HepG2 (cell line): ENCODE results near the gene LEAP2. TPM values are rescaled to one million over a fixed set of nuclear protein-coding genes. Genes with fewer than 3 reads are reported as not detected.
A peak's percentile ranks its signal among the peaks of the same experiment; 100 is the strongest.

ENCODE experiments used
- DNMT1 ChIP-seq: sonication (generic); formaldehyde crosslinking; IDR thresholded peaks from 2 replicates; pipeline ENCODE4 v1.5.1; 2020; ENCODE audit warnings: mild to moderate bottlenecking, missing genetic modification reagents
- FOSL2 ChIP-seq: sonication (generic); formaldehyde crosslinking; IDR thresholded peaks from 2 replicates; pipeline ENCODE4 v1.4.0; 2020; ENCODE audit warnings: missing genetic modification reagents
- KAT8 ChIP-seq: IDR thresholded peaks from 2 replicates; pipeline ENCODE4 v1.6.1; 2016; ENCODE audit warnings: missing genetic modification reagents, missing compliant biosample characterization
- MED1 ChIP-seq: sonication (generic); formaldehyde crosslinking; IDR thresholded peaks from 2 replicates; pipeline ENCODE4 v1.4.0; 2020; ENCODE audit warnings: missing genetic modification reagents
- POLR2AphosphoS5 ChIP-seq: IDR thresholded peaks from 2 replicates; pipeline ENCODE4 v1.6.1; 2012; ENCODE audit warnings: low read depth, low read length
- PRDM15 ChIP-seq: sonication (generic); formaldehyde crosslinking; IDR thresholded peaks from 2 replicates; pipeline ENCODE4 v1.4.0; 2020; ENCODE audit warnings: missing genetic modification reagents
- SMYD3 ChIP-seq: sonication (generic); formaldehyde crosslinking; IDR thresholded peaks from 2 replicates; pipeline ENCODE4 v1.8.1; 2023; ENCODE audit warnings: mild to moderate bottlenecking, missing genetic modification reagents
- SP5 ChIP-seq: IDR thresholded peaks from 2 replicates; pipeline ENCODE4 v1.6.1; 2016; ENCODE audit warnings: low read depth, borderline replicate concordance
- ZIK1 ChIP-seq: sonication (generic); formaldehyde crosslinking; IDR thresholded peaks from 2 replicates; pipeline ENCODE4 v1.5.0; 2020; ENCODE audit warnings: mild to moderate bottlenecking, low read depth, missing genetic modification reagents, borderline replicate concordance
- ZNF12 ChIP-seq: sonication (generic); formaldehyde crosslinking; IDR thresholded peaks from 2 replicates; pipeline ENCODE4 v1.5.0; 2020; ENCODE audit warnings: missing genetic modification reagents
- ZNF253 ChIP-seq: sonication (generic); formaldehyde crosslinking; IDR thresholded peaks from 2 replicates; pipeline ENCODE4 v1.8.0; 2022; ENCODE audit warnings: mild to moderate bottlenecking, missing genetic modification reagents, borderline replicate concordance
- ZNF274 ChIP-seq: sonication (generic); formaldehyde crosslinking; IDR thresholded peaks from 2 replicates; pipeline ENCODE4 v1.5.1; 2020; ENCODE audit warnings: mild to moderate bottlenecking, missing genetic modification reagents
- ZNF280B ChIP-seq: sonication (generic); formaldehyde crosslinking; IDR thresholded peaks from 2 replicates; pipeline ENCODE4 v1.5.0; 2020; ENCODE audit warnings: missing genetic modification reagents, mild to moderate bottlenecking, borderline replicate concordance
- ZNF33A ChIP-seq: sonication (generic); formaldehyde crosslinking; IDR thresholded peaks from 2 replicates; pipeline ENCODE4 v1.5.1; 2020; ENCODE audit warnings: missing genetic modification reagents, mild to moderate bottlenecking, moderate library complexity, borderline replicate concordance
- ZNF563 ChIP-seq: sonication (generic); formaldehyde crosslinking; IDR thresholded peaks from 2 replicates; pipeline ENCODE4 v1.8.0; 2022; ENCODE audit warnings: mild to moderate bottlenecking, moderate library complexity, missing genetic modification reagents
- ZNF614 ChIP-seq: IDR thresholded peaks from 2 replicates; pipeline ENCODE4 v1.6.1; 2018; ENCODE audit warnings: missing biosample characterization, missing genetic modification reagents, inconsistent platforms, borderline replicate concordance
- ZNF710 ChIP-seq: sonication (generic); formaldehyde crosslinking; IDR thresholded peaks from 2 replicates; pipeline ENCODE4 v1.5.0; 2020; ENCODE audit warnings: mild to moderate bottlenecking, missing genetic modification reagents, borderline replicate concordance
- ZNF740 ChIP-seq: sonication (generic); formaldehyde crosslinking; IDR thresholded peaks from 2 replicates; pipeline ENCODE4 v1.4.0; 2020; ENCODE audit warnings: missing genetic modification reagents
- ZSCAN25 ChIP-seq: sonication (generic); formaldehyde crosslinking; IDR thresholded peaks from 2 replicates; pipeline ENCODE4 v1.8.0; 2022; ENCODE audit warnings: mild to moderate bottlenecking, missing genetic modification reagents
- polyA plus RNA-seq, 8 experiments: library from polyadenylated mRNA; depleted of rRNA in 3 of 8; stranded (reverse) in 7 of 8; unstranded in 1 of 8; fragments of >200 nt; fragmentation: Illumina TruSeq in 4 of 8; extraction: Trizol in 4 of 8; gene quantifications; 2 replicates each; pipeline versions ENCODE4 v1.2.1 to v1.2.3, GENCODE V29; 2011 to 2016; ENCODE audit warnings: low read depth in 4 of 8, missing spikeins in 1 of 8, mixed read lengths in 1 of 8; ENCODE audit not compliant: insufficient read depth in 1 of 8
- total RNA-seq, 5 experiments: library from RNA; depleted of rRNA; stranded (reverse); fragments of >200 nt; fragmentation: Illumina TruSeq; extraction: Trizol; gene quantifications; 2 replicates each; pipeline ENCODE4 v1.2.3, GENCODE V29; 2016; ENCODE audit warnings: low read depth in 1 of 5
- TF ChIP-seq, protein P1 (sequence below): IDR thresholded peaks from 2 replicates; pipeline ENCODE4 v1.6.1; 2016; ENCODE audit warnings: low read depth, control low read depth

LEAP2 gene
- total and polyA plus RNA-seq, 2 of the 13 experiments (the other 11 are each of a cell fraction or from before 2014, with no cell fraction given), result 23.9 to 51.9 TPM

DNA sequence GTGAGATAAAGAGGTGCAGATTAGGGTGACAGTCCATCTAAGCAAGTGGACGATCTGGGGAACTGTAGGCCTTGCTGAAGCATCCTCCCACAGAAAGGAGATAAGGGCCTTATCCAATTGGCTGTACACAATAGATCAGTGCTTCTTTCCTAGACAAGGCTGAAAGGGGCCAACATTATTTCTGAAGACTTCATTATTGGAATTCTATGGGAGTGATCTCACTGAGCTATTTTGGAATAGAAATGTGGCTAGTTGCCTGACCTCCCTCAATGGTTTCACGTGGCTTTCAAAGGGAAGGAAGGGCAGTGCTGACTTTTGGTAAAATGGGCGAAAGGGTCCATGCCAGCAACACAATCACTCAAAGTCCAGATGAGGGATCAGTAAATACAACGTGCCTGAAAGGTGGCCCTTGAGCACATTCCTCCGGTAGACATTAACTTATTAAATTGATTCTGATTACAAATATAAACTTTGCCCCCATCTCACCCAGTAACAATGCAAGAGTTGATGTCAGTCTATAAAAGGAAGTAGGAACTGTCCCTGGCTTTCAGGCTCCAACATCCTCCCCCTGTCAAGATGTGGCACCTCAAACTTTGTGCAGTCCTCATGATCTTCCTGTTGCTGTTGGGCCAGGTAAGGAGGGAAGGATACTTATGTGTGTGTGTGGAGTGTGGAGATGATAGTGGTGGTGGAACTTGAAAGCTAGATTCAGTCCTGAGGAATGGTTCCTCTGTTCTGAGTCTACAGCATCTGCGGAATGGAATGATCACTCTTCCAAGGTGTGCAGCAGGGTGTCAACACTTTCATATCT lies at the start of gene LEAP2 (continued):
- TF ChIP-seq, protein P1, sequence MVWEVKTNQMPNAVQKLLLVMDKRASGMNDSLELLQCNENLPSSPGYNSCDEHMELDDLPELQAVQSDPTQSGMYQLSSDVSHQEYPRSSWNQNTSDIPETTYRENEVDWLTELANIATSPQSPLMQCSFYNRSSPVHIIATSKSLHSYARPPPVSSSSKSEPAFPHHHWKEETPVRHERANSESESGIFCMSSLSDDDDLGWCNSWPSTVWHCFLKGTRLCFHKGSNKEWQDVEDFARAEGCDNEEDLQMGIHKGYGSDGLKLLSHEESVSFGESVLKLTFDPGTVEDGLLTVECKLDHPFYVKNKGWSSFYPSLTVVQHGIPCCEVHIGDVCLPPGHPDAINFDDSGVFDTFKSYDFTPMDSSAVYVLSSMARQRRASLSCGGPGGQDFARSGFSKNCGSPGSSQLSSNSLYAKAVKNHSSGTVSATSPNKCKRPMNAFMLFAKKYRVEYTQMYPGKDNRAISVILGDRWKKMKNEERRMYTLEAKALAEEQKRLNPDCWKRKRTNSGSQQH (CRISPR knock-in tag), result no peak; the same call in 1 of the 2 replicates
- TF ChIP-seq ZNF563 (CRISPR knock-in tag) (peak; percentile 52; the same call in 1 of the 2 replicates), ZNF740 (no peak), FOSL2 (peak; percentile 45; the same call in 1 of the 2 replicates), DNMT1 (0 out of 2 replicates have a peak, but pooled peaks have one; percentile 65), ZNF274 (CRISPR knock-in tag) (no peak), ZSCAN25 (CRISPR knock-in tag) (no peak), ZNF614 (CRISPR knock-in tag) (peak; percentile 28; the same call in 1 of the 2 replicates), KAT8 (CRISPR knock-in tag) (peak; percentile 71; the same call in 1 of the 2 replicates), POLR2AphosphoS5 (peak; percentile 99), ZNF33A (no peak), MED1 (peak; percentile 97), ZNF280B (CRISPR knock-in tag) (no peak), PRDM15 (CRISPR knock-in tag) (no peak), ZIK1 (CRISPR knock-in tag) (no peak), ZNF12 (CRISPR knock-in tag) (no peak), ZNF710 (CRISPR knock-in tag) (0 out of 2 replicates have a peak, but pooled peaks have one; percentile 43), SP5 (CRISPR knock-in tag) (peak; percentile 68; the same call in 1 of the 2 replicates), ZNF253 (CRISPR knock-in tag) (no peak), SMYD3 (no peak)
